Fibroblast of skin of back (primary cell): ENCODE measurements around the gene FAM168A. TPM values are rescaled to one million over a fixed set of nuclear protein-coding genes. Genes with fewer than 3 reads are reported as not detected.

Experiments
- DNase-seq: peaks from one replicate; pipeline ENCODE4 v3.0.0-alpha.2; 2013
- polyA plus RNA-seq, 2 experiments: library from polyadenylated mRNA; unstranded; fragments of 120-200 nt; gene quantifications; one replicate each; pipeline ENCODE4 v1.2.1, GENCODE V29; 2013; ENCODE audit not compliant: insufficient read length in 2 of 2

Gene FAM168A
- polyA plus RNA-seq (2013, experiment 1 of 2; ENCODE audit: insufficient read length) = 32.3 TPM
- polyA plus RNA-seq (2013, experiment 2 of 2; ENCODE audit: insufficient read length) = 37.8 TPM

- DNase-seq = peak; percentile 99
Observed at GRCh38 chr11:73597956-73598718, at the start of gene FAM168A. Gene FAM168A, minus strand, starts transcription at chr11:73598112. Its CDS starts 129,638 bp downstream, at chr11:73468474.

GRCh38 chr11:73647459-73648100 is 49.7 kb upstream of the FAM168A start:
- DNase-seq = peak; percentile 82

- no peak for DNase-seq
Observed at GRCh38 chr11:73645972-73646631, 48.2 kb upstream of the FAM168A start, which contains the start of gene PLEKHB1. Gene PLEKHB1, plus strand, starts transcription at chr11:73646581. Its CDS starts 28 bp downstream, at chr11:73646609.

GRCh38 chr11:73645121-73645969 is 47.4 kb upstream of the FAM168A start:
- DNase-seq = peak; percentile 36

- no peak for DNase-seq
Observed at GRCh38 chr11:73641668-73642067, 43.8 kb upstream of the FAM168A start.

GRCh38 chr11:73640592-73640991 is 42.7 kb upstream of the FAM168A start:
- no peak for DNase-seq

GRCh38 chr11:73637012-73637411 is 39.1 kb upstream of the FAM168A start:
- no peak for DNase-seq

- no peak for DNase-seq
Observed at GRCh38 chr11:73636249-73636648, 38.3 kb upstream of the FAM168A start.

GRCh38 chr11:73635721-73636120 is 37.8 kb upstream of the FAM168A start:
- DNase-seq = no peak

- DNase-seq = no peak
Observed at GRCh38 chr11:73633999-73634398, 36.1 kb upstream of the FAM168A start.

GRCh38 chr11:73632996-73633395 is 35.1 kb upstream of the FAM168A start:
- DNase-seq = peak; percentile 19

GRCh38 chr11:73629907-73630306 is 32.0 kb upstream of the FAM168A start:
- no peak for DNase-seq

- DNase-seq = peak; percentile 65
Observed at GRCh38 chr11:73625696-73626318, 27.9 kb upstream of the FAM168A start.

GRCh38 chr11:73623686-73624085 is 25.8 kb upstream of the FAM168A start:
- no peak for DNase-seq

- peak; percentile 21 for DNase-seq
Observed at GRCh38 chr11:73622926-73623593, 25.1 kb upstream of the FAM168A start.

GRCh38 chr11:73614591-73614990 is 16.7 kb upstream of the FAM168A start:
- no peak for DNase-seq

GRCh38 chr11:73612601-73613140 is 14.8 kb upstream of the FAM168A start:
- no peak for DNase-seq

GRCh38 chr11:73598719-73599379 is 937 bp upstream of the FAM168A start:
- DNase-seq = no peak

GRCh38 chr11:73597336-73597955 is 466 bp downstream of the FAM168A start:
- no peak for DNase-seq

- DNase-seq = no peak
Observed at GRCh38 chr11:73596547-73596946, 1.4 kb downstream of the FAM168A start.
